ENCODE data around the gene AP1AR.

The AP1AR gene

GRCh38 chr4:112318239-112319142 is 86.9 kb downstream of the AP1AR start:
- no peak for DNase-seq
